B cell (primary cell): ENCODE measurements around the gene CTNNBL1. TPM values are rescaled to one million over a fixed set of nuclear protein-coding genes. Genes with fewer than 3 reads are reported as not detected.

Experiments
- ATAC-seq: fragments of 200-7000 bp; cut with Tn5 transposase; one replicate; pipeline ENCODE4 v1.10.0; 2021; ENCODE audit warnings: low read depth, mild to moderate bottlenecking, moderate number of reproducible peaks, moderate library complexity
- CTCF ChIA-PET: fragments of 350-600 bp; sonication (Branson Sonifier 250); formaldehyde crosslinking; loops from one replicate; lab custom pipeline; 2021; ENCODE audit warnings: antibody characterized with exemption, inconsistent platforms; lab: Charles Lee
- POLR2A ChIA-PET: fragments of 350-600 bp; sonication (Branson Sonifier 250); formaldehyde crosslinking; loops from one replicate; lab custom pipeline; 2021; ENCODE audit warnings: antibody characterized with exemption; lab: Charles Lee
- DNase-seq: peaks from one replicate; pipeline ENCODE4 v3.0.0; 2013
- H2AFZ ChIP-seq: 2 replicates; pipeline ENCODE4 v1.6.1; 2012; ENCODE audit warnings: mild to moderate bottlenecking, low read depth, low read length; ENCODE audit not compliant: insufficient read depth, poor library complexity, severe bottlenecking
- H3K27ac ChIP-seq, 2 donors: 1 replicate in 1 of 2; 2 replicates in 1 of 2; pipeline ENCODE4 v1.5.1; 2012 to 2013; ENCODE audit warnings: low read length in 2 of 2, mild to moderate bottlenecking in 2 of 2, moderate library complexity in 1 of 2
- H3K27me3 ChIP-seq, 4 experiments: fragments of 200-600 bp in 1 of 4; sonication (generic) in 1 of 4; replicated peaks in 1 of 4; 1 replicate in 2 of 4; 2 replicates in 2 of 4; pipeline versions ENCODE4 v1.6.1 to v1.7.0; 2013 to 2016; ENCODE audit warnings: low read length in 3 of 4, mild to moderate bottlenecking in 2 of 4, mixed read lengths in 1 of 4, moderate library complexity in 1 of 4; ENCODE audit not compliant: insufficient read depth in 4 of 4, control insufficient read depth in 3 of 4; ENCODE audit errors: control extremely low read depth in 1 of 4
- H3K36me3 ChIP-seq, 2 experiments: replicated peaks in 1 of 2; 1 replicate in 1 of 2; 2 replicates in 1 of 2; pipeline versions ENCODE4 v1.6.1 to v1.7.1; 2013; ENCODE audit warnings: low read length in 1 of 2; ENCODE audit not compliant: insufficient read depth in 2 of 2, control insufficient read depth in 1 of 2; ENCODE audit errors: control extremely low read depth in 1 of 2, extremely low read depth in 1 of 2
- H3K4me1 ChIP-seq, 2 donors: fragments of 200-600 bp in 1 of 2; sonication (generic) in 1 of 2; 1 replicate in 1 of 2; 2 replicates in 1 of 2; pipeline versions ENCODE4 v1.5.1 to v1.6.1; 2013 to 2017; ENCODE audit warnings: low read length in 2 of 2; ENCODE audit not compliant: control insufficient read depth in 2 of 2, insufficient read depth in 2 of 2
- H3K4me2 ChIP-seq: replicated peaks from 2 replicates; pipeline ENCODE3; 2012; ENCODE audit warnings: mild to moderate bottlenecking, low read depth, low read length; ENCODE audit not compliant: poor library complexity, severe bottlenecking
- H3K4me3 ChIP-seq, 5 experiments: fragments of 200-600 bp in 1 of 5; sonication (generic) in 1 of 5; 1 replicate in 3 of 5; 2 replicates in 2 of 5; pipeline versions ENCODE4 v1.5.1 to v1.7.0; 2011 to 2016; ENCODE audit warnings: low read length in 4 of 5, mild to moderate bottlenecking in 4 of 5, low read depth in 2 of 5, control low read depth in 1 of 5, moderate library complexity in 1 of 5; ENCODE audit not compliant: insufficient read depth in 1 of 5; ENCODE audit errors: control extremely low read depth in 1 of 5, extremely low read depth in 1 of 5
- H3K79me2 ChIP-seq: fragments of 200-600 bp; sonication (generic); one replicate; pipeline ENCODE4 v1.6.0; 2016; ENCODE audit warnings: low read length; ENCODE audit not compliant: control insufficient read depth, insufficient read depth
- H3K9ac ChIP-seq: fragments of 200-600 bp; sonication (generic); 2 replicates; pipeline ENCODE4 v1.6.1; 2017; ENCODE audit warnings: mild to moderate bottlenecking, low read length, moderate library complexity
- H3K9me3 ChIP-seq, 3 donors: one replicate each; pipeline versions ENCODE4 v1.6.1 to v1.7.1; 2013; ENCODE audit warnings: low read length in 2 of 3; ENCODE audit not compliant: control insufficient read depth in 2 of 3, insufficient read depth in 1 of 3; ENCODE audit errors: control extremely low read depth in 1 of 3
- H4K20me1 ChIP-seq: 2 replicates; pipeline ENCODE4 v1.6.0; 2012; ENCODE audit warnings: mild to moderate bottlenecking, low read length; ENCODE audit not compliant: insufficient read depth, control insufficient read depth, poor library complexity, severe bottlenecking
- H3K27ac Mint-ChIP-seq: one replicate; pipeline ENCODE4 v1.8.0; 2021; ENCODE audit warnings: mixed read lengths
- H3K27me3 Mint-ChIP-seq: one replicate; pipeline ENCODE4 v1.8.0; 2021; ENCODE audit warnings: mixed read lengths
- H3K4me1 Mint-ChIP-seq: one replicate; pipeline ENCODE4 v1.8.0; 2021; ENCODE audit warnings: mixed read lengths
- H3K4me3 Mint-ChIP-seq: one replicate; pipeline ENCODE4 v1.8.0; 2021; ENCODE audit warnings: mixed read lengths
- H3K9me3 Mint-ChIP-seq: one replicate; pipeline ENCODE4 v1.8.0; 2022; ENCODE audit warnings: mixed read lengths; ENCODE audit not compliant: insufficient read depth
- EZH2 ChIP-seq: IDR thresholded peaks from 2 replicates; pipeline ENCODE4 v1.6.1; 2012; ENCODE audit warnings: borderline replicate concordance, low read depth, mild to moderate bottlenecking, moderate library complexity, low read length; ENCODE audit not compliant: insufficient read depth, poor library complexity, severe bottlenecking
- WGBS: methylation state at CpG from one replicate; pipeline ENCODE4 v1.1.5; 2013; ENCODE audit warnings: missing lambda C conversion rate; ENCODE audit not compliant: insufficient coverage; 5-methylcytosine and 5-hydroxymethylcytosine counted together
- intact Hi-C: fragments of 100-400 bp; cut with micrococcal nuclease; formaldehyde crosslinking; loops from one replicate; pipeline ENCODE4 v1.10.0; 2022
- polyA plus RNA-seq: library from polyadenylated mRNA; depleted of rRNA; stranded (reverse); fragments of >200 nt; gene quantifications from 2 replicates; pipeline ENCODE4 v1.2.3, GENCODE V29; 2012
- total RNA-seq, 2 donors: library from RNA; stranded (reverse); fragments of 120-200 nt in 1 of 2; gene quantifications; 1 replicate in 1 of 2; 2 replicates in 1 of 2; pipeline versions ENCODE4 v1.2.3 to v1.2.4, GENCODE V29; 2013 to 2022
- TF ChIP-seq, protein P1 (sequence below): fragments of 200-600 bp; IDR thresholded peaks from one replicate; pipeline ENCODE4 v1.8.0; 2022; ENCODE audit warnings: antibody characterized with exemption, mild to moderate bottlenecking

Gene CTNNBL1
- total and polyA plus RNA-seq, 2 donors (not counting 1 experiment from before 2014, with no cell fraction given), result 25.3 to 64.7 TPM

DNA sequence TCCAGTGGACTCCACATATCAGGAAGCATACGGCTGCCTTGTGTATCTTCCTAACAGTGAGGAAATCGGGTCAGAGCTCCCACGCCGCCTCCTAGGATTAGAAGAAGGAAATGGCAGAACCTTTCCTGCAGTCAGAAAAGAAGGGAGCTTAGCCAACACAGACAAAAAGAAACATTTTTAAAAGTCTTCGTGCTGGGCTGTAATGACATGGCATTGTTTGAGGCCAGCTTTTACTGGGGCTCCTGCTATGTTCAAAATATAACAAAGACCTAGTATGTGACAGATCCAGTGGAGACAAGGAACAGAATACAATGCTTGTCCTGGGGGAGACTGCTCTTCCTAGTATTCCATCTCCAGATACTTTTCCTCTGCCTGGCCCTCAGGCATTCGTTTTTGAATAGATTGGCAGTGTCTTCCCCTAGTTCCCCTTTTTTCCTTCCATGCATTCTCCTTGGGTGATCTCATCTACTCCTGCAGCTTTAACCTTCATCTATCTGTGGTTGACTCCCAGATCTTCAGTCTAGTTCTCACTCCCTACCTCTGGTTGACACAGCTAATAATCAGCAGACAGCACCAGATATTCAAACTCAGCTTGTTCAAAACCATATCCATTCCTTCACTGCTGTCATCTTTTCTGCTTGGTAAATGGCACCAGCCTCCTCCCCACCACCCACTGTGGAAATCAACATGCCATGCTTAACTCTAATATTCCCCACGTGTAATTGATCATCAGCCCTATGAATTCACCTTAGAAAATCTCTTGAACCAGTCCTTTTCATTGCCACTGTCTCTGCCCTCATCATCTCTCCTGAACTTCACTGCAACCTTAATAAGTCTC lies 114.6 kb downstream of the CTNNBL1 start:
- CTCF ChIA-PET, result interaction anchor here (0.9 kb wide), 1 partner anchor 12 kb away, joined by 3 read pairs; no protein-coding TSS in a partner anchor

GRCh38 chr20:37810027-37810426 lies 116.2 kb downstream of the CTNNBL1 start:
- ChIA-PET POLR2A (no interaction called here), CTCF (no interaction called here)
- no peaks in the 10 kb centered on the region for H3K27me3 ChIP-seq
- TF ChIP-seq, protein P1, sequence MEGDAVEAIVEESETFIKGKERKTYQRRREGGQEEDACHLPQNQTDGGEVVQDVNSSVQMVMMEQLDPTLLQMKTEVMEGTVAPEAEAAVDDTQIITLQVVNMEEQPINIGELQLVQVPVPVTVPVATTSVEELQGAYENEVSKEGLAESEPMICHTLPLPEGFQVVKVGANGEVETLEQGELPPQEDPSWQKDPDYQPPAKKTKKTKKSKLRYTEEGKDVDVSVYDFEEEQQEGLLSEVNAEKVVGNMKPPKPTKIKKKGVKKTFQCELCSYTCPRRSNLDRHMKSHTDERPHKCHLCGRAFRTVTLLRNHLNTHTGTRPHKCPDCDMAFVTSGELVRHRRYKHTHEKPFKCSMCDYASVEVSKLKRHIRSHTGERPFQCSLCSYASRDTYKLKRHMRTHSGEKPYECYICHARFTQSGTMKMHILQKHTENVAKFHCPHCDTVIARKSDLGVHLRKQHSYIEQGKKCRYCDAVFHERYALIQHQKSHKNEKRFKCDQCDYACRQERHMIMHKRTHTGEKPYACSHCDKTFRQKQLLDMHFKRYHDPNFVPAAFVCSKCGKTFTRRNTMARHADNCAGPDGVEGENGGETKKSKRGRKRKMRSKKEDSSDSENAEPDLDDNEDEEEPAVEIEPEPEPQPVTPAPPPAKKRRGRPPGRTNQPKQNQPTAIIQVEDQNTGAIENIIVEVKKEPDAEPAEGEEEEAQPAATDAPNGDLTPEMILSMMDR, result no peak
- no peak for TF ChIP-seq EZH2
- peaks cover 55% of the 10 kb centered on the region for H3K79me2 ChIP-seq
- H3K4me1 ChIP-seq, result peaks cover 39 to 42% of the 10 kb centered on the region in 2 donors
- peaks cover 0 to 24% of the 10 kb centered on the region in 2 experiments for H3K36me3 ChIP-seq
- H3K4me3 Mint-ChIP-seq, result no peak overlapping the region
- H2AFZ ChIP-seq, result no peak overlapping the region
- H3K9ac ChIP-seq, result no peak overlapping the region
- no peak overlapping the region for H3K4me2 ChIP-seq
- no peaks in the 10 kb centered on the region for H3K9me3 Mint-ChIP-seq
- no peak overlapping the region for H3K27ac Mint-ChIP-seq
- no peak overlapping the region for H3K4me3 ChIP-seq
- intact Hi-C loops, result no loop called here
- no peaks in the 10 kb centered on the region for H3K9me3 ChIP-seq
- ATAC-seq (no peak), DNase-seq (no peak)
- no peaks in the 10 kb centered on the region for H3K27me3 Mint-ChIP-seq
- peaks cover 53% of the 10 kb centered on the region for H3K4me1 Mint-ChIP-seq
- H4K20me1 ChIP-seq, result no peaks in the 10 kb centered on the region
- WGBS, result 88% methylated on average over 1 of the region's 4 CpGs
- H3K27ac ChIP-seq, result no peak overlapping the region

More for the DNA sequence above, 114.6 kb downstream of the CTNNBL1 start:
- Histone ChIP-seq H3K9ac (no peak overlapping the region), H3K79me2 (peaks cover 50% of the 10 kb centered on the region), H3K36me3 (peaks cover 0 to 24% of the 10 kb centered on the region in 2 experiments), H4K20me1 (no peaks in the 10 kb centered on the region), H3K27ac (no peak overlapping the region), H3K4me3 (no peak overlapping the region), H3K4me2 (peak overlapping the region; percentile 59), H2AFZ (no peak overlapping the region), H3K27me3 (no peaks in the 10 kb centered on the region), H3K9me3 (no peaks in the 10 kb centered on the region), H3K4me1 (peaks cover 53 to 55% of the 10 kb centered on the region in 2 donors)
- DNase-seq (no peak), ATAC-seq (no peak)
- Mint-ChIP-seq H3K9me3 (no peaks in the 10 kb centered on the region), H3K4me1 (peaks cover 60% of the 10 kb centered on the region), H3K27me3 (no peaks in the 10 kb centered on the region), H3K27ac (peak overlapping the region; percentile 99), H3K4me3 (no peak overlapping the region)
- intact Hi-C loops, result loop anchor here (10.0 kb wide), 1 partner anchor 54 kb away; no protein-coding TSS in a partner anchor
- no peak for TF ChIP-seq EZH2
- TF ChIP-seq, protein P1, result no peak
- WGBS, result 97% methylated on average over 6 of the region's 7 CpGs
- POLR2A ChIA-PET, result no interaction called here
